PC-9 (cell line): Measurements from ENCODE around the gene CMAS. TPM values are rescaled to one million over a fixed set of nuclear protein-coding genes. Genes with fewer than 3 reads are reported as not detected.

Experiments
- BruUV-seq: library from RNA; stranded (reverse); fragments of 400-500 nt; replicated peaks from 2 replicates; lab custom pipeline; 2021; lab: Mats Ljungman, UMichigan
- CTCF ChIA-PET: fragments of 300-600 bp; sonication (Branson Sonifier 250); formaldehyde crosslinking; loops from one replicate; lab custom pipeline; 2022; ENCODE audit warnings: antibody characterized with exemption; lab: Charles Lee
- POLR2A ChIA-PET: fragments of 300-600 bp; sonication (Branson Sonifier 250); formaldehyde crosslinking; loops from one replicate; lab custom pipeline; 2022; ENCODE audit warnings: antibody characterized with exemption; ENCODE audit not compliant: unreplicated experiment; lab: Charles Lee
- DNase-seq, 2 experiments: peaks; one replicate each; pipeline versions ENCODE4 v3.0.0 to v3.0.0-alpha.2; 2015 to 2022; ENCODE audit warnings: mixed read lengths in 1 of 2
- H2AFZ ChIP-seq: fragments of 200-600 bp; sonication (generic); 2 replicates; pipeline ENCODE4 v1.8.1; 2017; ENCODE audit warnings: antibody characterized with exemption
- H3F3A ChIP-seq: fragments of 200-600 bp; sonication (generic); 2 replicates; pipeline ENCODE4 v1.8.1; 2017; ENCODE audit warnings: antibody characterized with exemption, mild to moderate bottlenecking, low read depth; ENCODE audit not compliant: insufficient read depth
- H3K27ac ChIP-seq: fragments of 200-600 bp; sonication (generic); 2 replicates; pipeline ENCODE4 v1.6.1; 2016; ENCODE audit warnings: mixed run types
- H3K27me3 ChIP-seq: fragments of 200-600 bp; sonication (generic); 2 replicates; pipeline ENCODE4 v1.6.1; 2016; ENCODE audit warnings: low read depth, mixed run types; ENCODE audit not compliant: insufficient read depth
- H3K36me3 ChIP-seq: fragments of 200-600 bp; sonication (generic); 2 replicates; pipeline ENCODE4 v1.6.1; 2016; ENCODE audit warnings: low read depth, mixed run types
- H3K4me1 ChIP-seq: fragments of 200-600 bp; sonication (generic); replicated peaks from 2 replicates; pipeline ENCODE4 v1.6.1; 2016; ENCODE audit warnings: mixed run types; ENCODE audit not compliant: insufficient read depth
- H3K4me2 ChIP-seq: fragments of 200-600 bp; sonication (generic); 2 replicates; pipeline ENCODE4 v1.6.1; 2017; ENCODE audit warnings: mixed run types
- H3K4me3 ChIP-seq: fragments of 200-600 bp; sonication (generic); 2 replicates; pipeline ENCODE4 v1.6.1; 2016; ENCODE audit warnings: mixed run types
- H3K79me2 ChIP-seq: fragments of 200-600 bp; sonication (generic); 2 replicates; pipeline ENCODE4 v1.6.1; 2017; ENCODE audit warnings: low read depth, mixed run types
- H3K9me2 ChIP-seq: fragments of 200-600 bp; sonication (generic); 2 replicates; pipeline ENCODE4 v1.8.1; 2017; ENCODE audit warnings: mild to moderate bottlenecking; ENCODE audit not compliant: insufficient read depth
- H3K9me3 ChIP-seq: fragments of 200-600 bp; sonication (generic); 2 replicates; pipeline ENCODE4 v1.8.1; 2016; ENCODE audit warnings: low read depth; ENCODE audit not compliant: insufficient read depth
- H4K20me1 ChIP-seq: fragments of 200-600 bp; sonication (generic); 2 replicates; pipeline ENCODE4 v1.8.1; 2017; ENCODE audit not compliant: insufficient read depth
- EZH2 ChIP-seq: fragments of 200-600 bp; sonication (generic); IDR thresholded peaks from 2 replicates; pipeline ENCODE4 v1.8.0; 2017; ENCODE audit warnings: antibody characterized with exemption, low read depth
- intact Hi-C: fragments of 100-400 bp; cut with micrococcal nuclease; formaldehyde crosslinking; loops from one replicate; pipeline ENCODE4 v1.10.0; 2022; ENCODE audit not compliant: unreplicated experiment
- total RNA-seq: library from RNA; stranded (reverse); gene quantifications from 2 replicates; pipeline ENCODE4 v1.2.3, GENCODE V29; 2021
- TF ChIP-seq, protein P1 (sequence below): fragments of 200-600 bp; sonication (generic); conservative IDR thresholded peaks from 2 replicates; pipeline ENCODE4 v1.6.1; 2017; ENCODE audit warnings: mixed run types, antibody characterized with exemption, mild to moderate bottlenecking, moderate library complexity

CMAS gene
- total RNA-seq, 1 experiment from 2014 or later, result 79.1 TPM

DNA sequence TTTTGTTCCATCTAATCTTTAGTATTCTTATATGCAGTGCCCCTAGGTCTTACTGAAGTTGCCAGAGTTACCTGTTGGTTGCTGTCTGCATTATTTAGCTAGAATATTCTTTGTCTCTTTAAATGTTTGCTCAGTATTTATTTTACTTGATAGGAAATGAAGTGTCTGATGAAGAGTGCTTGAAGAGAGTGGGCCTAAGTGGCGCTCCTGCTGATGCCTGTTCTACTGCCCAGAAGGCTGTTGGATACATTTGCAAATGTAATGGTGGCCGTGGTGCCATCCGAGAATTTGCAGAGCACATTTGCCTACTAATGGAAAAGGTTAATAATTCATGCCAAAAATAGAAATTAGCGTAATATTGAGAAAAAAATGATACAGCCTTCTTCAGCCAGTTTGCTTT lies 18.9 kb downstream of the CMAS start:
- Histone ChIP-seq H3K79me2 (no peaks in the 10 kb centered on the region), H3K27me3 (no peaks in the 10 kb centered on the region), H3K9me2 (no peaks in the 10 kb centered on the region), H3K4me3 (no peak overlapping the region), H3K36me3 (peaks cover 20% of the 10 kb centered on the region), H3K9me3 (no peaks in the 10 kb centered on the region), H3K27ac (no peak overlapping the region), H3K4me1 (peaks cover 7% of the 10 kb centered on the region; the same call in 1 of the 2 replicates), H3F3A (no peaks in the 10 kb centered on the region; the same call in 1 of the 2 replicates), H4K20me1 (no peaks in the 10 kb centered on the region; the same call in none of the 2 replicates), H2AFZ (no peak overlapping the region), H3K4me2 (no peak overlapping the region)
- TF ChIP-seq, protein P1, sequence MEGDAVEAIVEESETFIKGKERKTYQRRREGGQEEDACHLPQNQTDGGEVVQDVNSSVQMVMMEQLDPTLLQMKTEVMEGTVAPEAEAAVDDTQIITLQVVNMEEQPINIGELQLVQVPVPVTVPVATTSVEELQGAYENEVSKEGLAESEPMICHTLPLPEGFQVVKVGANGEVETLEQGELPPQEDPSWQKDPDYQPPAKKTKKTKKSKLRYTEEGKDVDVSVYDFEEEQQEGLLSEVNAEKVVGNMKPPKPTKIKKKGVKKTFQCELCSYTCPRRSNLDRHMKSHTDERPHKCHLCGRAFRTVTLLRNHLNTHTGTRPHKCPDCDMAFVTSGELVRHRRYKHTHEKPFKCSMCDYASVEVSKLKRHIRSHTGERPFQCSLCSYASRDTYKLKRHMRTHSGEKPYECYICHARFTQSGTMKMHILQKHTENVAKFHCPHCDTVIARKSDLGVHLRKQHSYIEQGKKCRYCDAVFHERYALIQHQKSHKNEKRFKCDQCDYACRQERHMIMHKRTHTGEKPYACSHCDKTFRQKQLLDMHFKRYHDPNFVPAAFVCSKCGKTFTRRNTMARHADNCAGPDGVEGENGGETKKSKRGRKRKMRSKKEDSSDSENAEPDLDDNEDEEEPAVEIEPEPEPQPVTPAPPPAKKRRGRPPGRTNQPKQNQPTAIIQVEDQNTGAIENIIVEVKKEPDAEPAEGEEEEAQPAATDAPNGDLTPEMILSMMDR, result no peak
- ChIA-PET POLR2A (interaction anchor here (0.6 kb wide), 1 partner anchor 75 kb away, joined by 7 read pairs; no protein-coding TSS in a partner anchor), CTCF (no interaction called here)
- no TSS peak for BruUV-seq
- DNase-seq, result no peak
- intact Hi-C loops, result no loop called here

DNA sequence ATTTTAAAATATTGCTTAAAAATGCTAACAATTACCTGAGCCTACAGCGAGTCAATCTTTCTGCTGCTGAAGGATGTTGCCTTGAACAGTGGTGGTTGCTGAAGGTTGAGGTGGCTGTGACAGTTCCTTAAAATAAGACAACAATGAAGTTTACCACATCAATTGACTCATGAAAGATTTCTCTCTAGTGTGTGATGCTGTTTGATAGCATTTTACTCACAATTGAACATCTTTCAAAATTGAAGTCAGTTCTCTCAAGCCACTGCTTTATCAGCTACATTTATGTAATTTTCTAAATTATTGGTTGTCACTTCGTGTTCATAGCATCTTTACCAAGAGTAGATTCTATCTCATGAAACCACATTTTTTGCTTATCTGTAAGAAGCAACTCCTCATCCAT lies 20.3 kb downstream of the CMAS start:
- Histone ChIP-seq H3K27ac (no peak overlapping the region), H3K36me3 (peaks cover 19% of the 10 kb centered on the region)
- no TSS peak for BruUV-seq

DNA sequence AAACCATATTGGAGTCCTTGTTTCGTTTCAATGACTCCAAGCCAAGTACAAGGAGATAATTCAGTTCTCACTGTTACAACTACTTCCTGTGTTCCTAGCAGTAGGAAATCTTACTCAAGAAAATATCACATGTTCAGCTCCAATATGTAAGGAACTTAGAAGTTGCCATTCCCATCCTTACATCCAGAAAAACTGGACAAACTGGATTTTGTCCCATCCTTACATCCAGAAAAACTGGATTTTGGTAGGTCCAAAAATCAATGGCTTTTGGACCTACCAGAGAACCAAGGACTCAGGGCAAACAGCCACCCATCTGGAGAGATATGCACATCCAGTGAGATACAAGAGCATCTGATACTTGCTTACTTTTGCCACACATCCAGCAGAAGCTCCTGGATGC lies 23.8 kb downstream of the CMAS start:
- no peak overlapping the region for H3K4me3 ChIP-seq
- H3K27me3 ChIP-seq, result no peaks in the 10 kb centered on the region
- peaks cover 10% of the 10 kb centered on the region; the same call in 1 of the 2 replicates for H3K36me3 ChIP-seq
- no peaks in the 10 kb centered on the region for H3K9me3 ChIP-seq
- ChIA-PET POLR2A (no interaction called here), CTCF (interaction anchor here (0.6 kb wide), 1 partner anchor 219 kb away, joined by 4 read pairs; no protein-coding TSS in a partner anchor)
- no peak overlapping the region for H3K4me2 ChIP-seq
- H3F3A ChIP-seq, result no peaks in the 10 kb centered on the region
- no peaks in the 10 kb centered on the region for H4K20me1 ChIP-seq
- BruUV-seq, result no TSS peak
- H2AFZ ChIP-seq, result no peak overlapping the region
- intact Hi-C loops, result no loop called here
- no peak overlapping the region for H3K27ac ChIP-seq
- peaks cover 8% of the 10 kb centered on the region; the same call in 1 of the 2 replicates for H3K4me1 ChIP-seq
- no peak for DNase-seq
- TF ChIP-seq, protein P1, result no peak
- TF ChIP-seq EZH2, result no peak
- no peaks in the 10 kb centered on the region for H3K79me2 ChIP-seq
- H3K9me2 ChIP-seq, result no peaks in the 10 kb centered on the region

More for the DNA sequence above, 20.3 kb downstream of the CMAS start:
- intact Hi-C loops, result no loop called here
- no peak for TF ChIP-seq EZH2
- TF ChIP-seq, protein P1, result no peak
- Histone ChIP-seq H3K4me3 (no peak overlapping the region), H3K4me1 (peaks cover 8% of the 10 kb centered on the region; the same call in 1 of the 2 replicates), H3K27me3 (no peaks in the 10 kb centered on the region), H3K9me3 (no peaks in the 10 kb centered on the region), H3F3A (no peaks in the 10 kb centered on the region), H3K4me2 (no peak overlapping the region), H4K20me1 (no peaks in the 10 kb centered on the region; the same call in 1 of the 2 replicates), H2AFZ (no peak overlapping the region), H3K79me2 (no peaks in the 10 kb centered on the region), H3K9me2 (no peaks in the 10 kb centered on the region)
- ChIA-PET CTCF (no interaction called here), POLR2A (interaction anchor here (0.6 kb wide), 1 partner anchor 345 kb away, joined by 3 read pairs; no protein-coding TSS in a partner anchor)
- DNase-seq, result no peak
